Stimulated activated CD4-positive, alpha-beta T cell treated with anti-CD3 and anti-CD28 coated beads, TNF-alpha, amount 100 ng/mL, for 48 hours (primary cell): ENCODE measurements around the gene SRPX.

Source experiments
- DNase-seq, 3 donors: peaks; one replicate each; pipeline ENCODE4 v3.0.0-alpha.2; 2020; ENCODE audit warnings: low read depth in 3 of 3

The SRPX gene

GRCh38 chrX:38220415-38221390 is at the start of gene SRPX:
Gene SRPX (minus strand): TSS chrX:38220871. CDS start chrX:38220792, 79 bp downstream.
- no peak for DNase-seq

DNA sequence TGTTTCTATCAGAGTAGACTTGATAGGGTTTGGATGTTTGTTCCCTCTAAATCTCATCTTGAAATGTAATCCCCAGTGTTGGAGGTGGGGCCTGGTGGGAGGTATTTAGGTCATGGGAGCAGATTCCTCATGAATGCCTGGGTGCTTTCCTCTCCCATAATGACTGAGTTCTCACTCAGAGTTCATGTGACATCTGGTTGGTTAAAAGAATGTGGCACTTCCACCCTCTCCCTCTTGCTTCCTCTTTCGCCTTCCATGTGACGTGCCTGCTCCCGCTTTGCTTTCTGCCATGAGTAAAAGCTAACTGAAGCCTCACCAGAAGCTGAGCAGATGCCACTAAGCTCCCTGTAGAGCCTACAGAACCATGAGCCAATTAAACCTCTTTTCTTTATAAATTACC is 47.3 kb upstream of the SRPX start:
- no peak for DNase-seq

GRCh38 chrX:38262715-38263620 is 42.3 kb upstream of the SRPX start:
- no peak for DNase-seq

DNA sequence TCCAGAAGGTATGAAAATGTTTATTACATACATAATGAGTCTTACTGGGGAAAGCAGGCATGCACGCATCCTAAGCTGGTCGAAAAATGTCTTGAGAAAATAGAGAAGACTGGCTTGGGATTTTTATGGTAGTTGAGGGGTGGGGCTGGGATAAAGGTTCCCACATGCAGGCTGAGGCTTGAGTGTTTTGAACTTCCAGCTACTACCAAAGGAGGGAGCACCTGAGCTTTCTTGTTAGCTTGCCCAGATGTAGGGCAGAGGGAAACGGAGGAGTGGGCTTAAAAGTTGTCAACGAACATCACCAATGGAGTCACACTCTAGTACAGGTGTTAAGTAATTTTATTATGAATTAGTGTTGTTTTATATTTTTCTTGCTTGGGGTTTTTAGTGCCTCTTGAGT is 39.6 kb upstream of the SRPX start:
- peak in 1 of 3 donors; percentile 0 for DNase-seq

DNA sequence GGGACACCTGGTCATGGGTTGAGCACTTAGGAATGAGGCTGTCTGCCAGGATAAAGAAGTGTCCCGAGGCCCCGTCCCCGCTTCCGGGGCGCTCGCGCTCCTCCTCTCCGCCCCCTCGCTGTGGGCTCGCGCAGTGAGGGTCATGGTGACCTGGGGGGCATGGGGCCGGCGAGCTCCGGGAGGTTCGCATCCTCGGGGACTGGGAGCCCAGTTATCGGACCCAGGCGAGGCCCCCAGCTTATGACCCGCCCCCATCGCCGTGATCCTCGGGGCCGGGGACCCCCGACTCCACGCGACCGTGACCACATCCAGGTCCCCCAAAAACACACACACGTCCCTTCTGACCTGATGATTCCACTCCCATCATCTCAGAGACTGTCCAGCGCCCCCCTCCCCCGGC is 35.3 kb upstream of the SRPX start:
- DNase-seq: no peak

GRCh38 chrX:38249965-38250364 is 29.3 kb upstream of the SRPX start:
- DNase-seq: no peak

- DNase-seq: no peak
These were observed 26.4 kb upstream of the SRPX start for GRCh38 chrX:38247051-38247450.

DNA sequence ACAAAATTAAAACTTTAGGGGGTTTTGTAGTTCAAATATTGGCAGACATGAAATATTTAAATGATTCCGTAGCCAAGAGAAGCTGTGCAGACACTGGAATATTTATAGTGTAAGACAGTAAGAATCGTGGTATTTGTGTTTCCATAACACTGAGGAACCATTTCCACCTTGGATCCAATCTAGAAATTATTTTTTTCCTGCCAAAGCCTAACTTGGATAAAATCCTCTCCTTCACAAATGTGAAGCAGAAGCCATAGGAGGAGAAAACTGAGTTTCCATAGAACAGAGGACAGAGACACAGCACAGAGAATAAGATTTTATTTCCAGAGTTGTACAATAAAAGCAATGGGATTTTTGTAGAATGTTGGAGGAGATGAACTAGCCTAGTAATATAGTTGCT is 19.9 kb upstream of the SRPX start:
- no peak for DNase-seq

DNA sequence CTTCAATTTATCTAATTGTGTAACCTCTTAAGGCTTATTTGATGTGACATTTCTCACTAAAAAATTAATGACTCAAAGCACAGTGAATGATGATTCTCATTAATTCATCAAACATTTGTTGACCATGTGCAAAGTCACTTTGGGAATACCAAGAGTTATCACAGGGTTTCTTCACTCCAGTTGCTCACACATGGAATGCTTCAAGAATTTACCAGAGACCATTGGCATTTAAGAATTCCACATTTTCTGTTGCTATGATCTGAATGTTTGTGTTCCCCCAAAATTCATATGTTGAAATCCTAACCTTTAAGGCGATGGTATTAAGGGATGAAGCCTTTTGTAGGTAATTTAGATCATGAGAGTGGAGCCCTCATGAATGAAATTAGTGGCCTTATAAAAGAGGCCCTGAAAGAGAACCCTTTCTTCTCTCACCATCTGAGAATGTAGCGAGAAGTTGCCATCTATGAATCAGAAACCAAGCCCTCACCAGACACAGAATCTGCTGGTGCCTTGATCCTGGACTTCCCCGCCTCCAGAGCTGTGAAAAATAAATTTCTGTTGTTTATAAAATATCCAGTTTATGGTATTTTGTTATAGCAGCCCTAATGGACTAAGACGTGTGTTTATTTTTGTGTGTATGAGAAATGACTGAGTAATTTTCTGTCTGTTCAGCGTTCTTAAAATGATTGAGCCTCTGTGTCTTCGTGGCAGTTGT is 16.4 kb upstream of the SRPX start:
- no peak for DNase-seq

DNA sequence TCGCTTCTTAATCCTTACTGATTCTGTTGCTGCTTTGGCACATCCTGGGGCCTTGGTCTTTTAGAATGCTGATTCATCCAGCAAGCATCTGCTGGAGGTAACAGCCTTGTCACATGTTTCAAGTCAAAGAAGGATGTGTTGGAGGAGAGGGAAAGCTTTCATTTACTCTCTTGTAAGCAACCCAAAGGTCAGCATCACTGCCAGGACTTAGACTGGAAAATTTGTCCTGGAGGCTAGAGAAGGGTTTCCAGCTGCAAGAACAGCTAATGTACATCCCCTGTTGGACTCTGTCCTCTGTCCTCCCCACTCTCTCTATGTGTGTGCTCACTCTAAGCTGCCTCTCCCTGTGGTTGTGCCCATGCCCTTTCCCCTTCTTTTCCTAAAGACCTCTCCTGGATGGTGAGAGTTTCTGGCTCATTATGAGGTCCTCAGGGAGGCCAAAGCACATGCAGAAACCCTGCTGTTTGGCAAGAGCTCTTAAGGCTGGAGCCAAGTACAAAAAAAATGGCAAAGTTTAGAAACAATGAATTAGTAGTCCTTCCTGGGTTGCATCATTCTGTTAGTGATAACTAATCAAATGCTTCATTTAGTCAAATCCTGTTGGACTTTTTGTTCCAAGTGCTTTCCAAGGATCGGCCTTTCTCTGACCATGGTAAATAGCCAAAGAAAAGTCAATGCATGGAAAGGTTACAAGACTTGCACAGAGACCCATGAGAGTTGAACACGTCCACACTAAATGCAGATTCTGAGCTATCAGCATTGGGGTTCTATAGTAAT is 13.4 kb upstream of the SRPX start:
- no peak for DNase-seq

GRCh38 chrX:38232079-38232686 is 11.5 kb upstream of the SRPX start:
- DNase-seq: no peak

DNA sequence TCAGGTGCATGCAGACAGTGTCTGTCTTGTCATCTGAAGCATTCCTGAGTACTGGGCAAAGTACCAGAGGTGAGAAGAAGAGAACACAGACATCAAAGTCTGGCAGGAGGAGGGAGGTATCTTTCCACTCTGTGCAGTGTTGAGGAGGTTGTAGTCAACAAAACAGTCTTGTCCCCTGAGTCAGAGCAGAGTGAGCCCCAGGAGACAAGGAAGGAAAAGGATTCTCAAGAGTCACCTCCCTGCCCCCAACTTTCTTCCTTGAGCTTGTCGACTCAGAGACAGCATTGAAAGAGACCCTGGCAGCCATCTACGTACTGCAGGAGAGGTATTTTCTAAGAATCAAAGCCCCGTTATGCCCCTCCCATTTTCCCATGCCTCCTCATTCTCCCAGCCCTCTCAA is 4.4 kb upstream of the SRPX start:
- no peak for DNase-seq

GRCh38 chrX:38224160-38224559 is 3.5 kb upstream of the SRPX start:
- DNase-seq: no peak

GRCh38 chrX:38221391-38221929 is 789 bp upstream of the SRPX start:
- DNase-seq: no peak

- DNase-seq: peak in 2 of 3 donors; percentile 0
These were observed 652 bp downstream of the SRPX start for GRCh38 chrX:38220024-38220414.

DNA sequence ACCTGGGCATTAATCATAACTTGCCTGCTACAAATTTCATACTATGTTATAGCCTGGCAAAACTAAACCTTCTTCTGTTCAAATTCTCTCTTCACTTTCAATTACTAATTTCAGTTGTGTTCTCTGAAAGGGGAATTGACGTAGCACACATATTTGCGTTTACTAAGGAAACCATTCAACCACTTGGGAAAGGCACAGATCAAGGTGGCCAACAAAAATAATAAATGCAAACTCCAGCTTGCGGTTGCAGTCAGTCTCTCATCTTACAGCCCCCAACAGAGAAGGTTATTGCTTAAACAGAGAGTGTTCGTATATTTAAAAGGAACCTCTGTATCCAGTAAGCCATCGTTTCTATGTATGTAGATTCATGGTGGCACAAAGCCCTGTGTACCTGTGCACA is 4.0 kb downstream of the SRPX start:
- no peak for DNase-seq

- no peak for DNase-seq
These were observed 5.8 kb downstream of the SRPX start for GRCh38 chrX:38214551-38215531.

GRCh38 chrX:38214044-38214443 is 6.6 kb downstream of the SRPX start:
- no peak for DNase-seq
